ENCODE measurements around the gene CNDP1.
"Not testable (repeated sequence)": the region's sequence is repeated elsewhere in the genome, so short reads cannot be mapped to it uniquely, and the experiment has no call there.

Gene CNDP1

GRCh38 chr18:74534150-74534969 lies at the start of gene CNDP1:
Gene CNDP1, plus strand, starts transcription at chr18:74534500. Its CDS starts 168 bp downstream, at chr18:74534668.
- DNase-seq (ENCODE audit: extremely low read depth in 1 of 2, low read depth in 1 of 2), result no peak

- no peak for DNase-seq (ENCODE audit: extremely low read depth in 1 of 2, low read depth in 1 of 2)
Measured at GRCh38 chr18:74486119-74486849, 48.0 kb upstream of the CNDP1 start.

- no peak for DNase-seq (ENCODE audit: extremely low read depth in 1 of 2, low read depth in 1 of 2)
Measured at GRCh38 chr18:74488354-74488753, 45.9 kb upstream of the CNDP1 start.

- no peak for DNase-seq (ENCODE audit: extremely low read depth in 1 of 2, low read depth in 1 of 2)
Measured at GRCh38 chr18:74488864-74489263, 45.4 kb upstream of the CNDP1 start.

- DNase-seq (ENCODE audit: extremely low read depth in 1 of 2, low read depth in 1 of 2), result no peak
Measured at GRCh38 chr18:74489676-74490075, 44.6 kb upstream of the CNDP1 start.

- DNase-seq (ENCODE audit: extremely low read depth in 1 of 2, low read depth in 1 of 2), result no peak
Measured at GRCh38 chr18:74492259-74492658, 42.0 kb upstream of the CNDP1 start.

- DNase-seq (ENCODE audit: extremely low read depth in 1 of 2, low read depth in 1 of 2), result peak in 1 of 2 donors; percentile 22
Measured at GRCh38 chr18:74493689-74494088, 40.6 kb upstream of the CNDP1 start.

- DNase-seq (ENCODE audit: extremely low read depth in 1 of 2, low read depth in 1 of 2), result no peak
Measured at GRCh38 chr18:74494514-74494913, 39.8 kb upstream of the CNDP1 start.

GRCh38 chr18:74495581-74496507 lies 38.5 kb upstream of the CNDP1 start, which contains the start of gene CNDP2:
Gene CNDP2, plus strand, starts transcription at chr18:74496363. Its CDS starts 3,611 bp downstream, at chr18:74499974.
- DNase-seq (ENCODE audit: extremely low read depth in 1 of 2, low read depth in 1 of 2), result peak; percentile 99

GRCh38 chr18:74496508-74497323 lies 37.6 kb upstream of the CNDP1 start:
- no peak for DNase-seq (ENCODE audit: extremely low read depth in 1 of 2, low read depth in 1 of 2)

GRCh38 chr18:74497324-74497676 lies 37.0 kb upstream of the CNDP1 start:
- DNase-seq (ENCODE audit: extremely low read depth in 1 of 2, low read depth in 1 of 2), result no peak

- DNase-seq (ENCODE audit: extremely low read depth in 1 of 2, low read depth in 1 of 2), result no peak
Measured at GRCh38 chr18:74497778-74498177, 36.5 kb upstream of the CNDP1 start.

GRCh38 chr18:74498712-74499627 lies 35.3 kb upstream of the CNDP1 start:
- peak; percentile 52 to 83 for DNase-seq (ENCODE audit: extremely low read depth in 1 of 2, low read depth in 1 of 2)

- peak in 1 of 2 donors; percentile 21 for DNase-seq (ENCODE audit: extremely low read depth in 1 of 2, low read depth in 1 of 2)
Measured at GRCh38 chr18:74499633-74500032, 34.7 kb upstream of the CNDP1 start.

GRCh38 chr18:74500372-74500771 lies 33.9 kb upstream of the CNDP1 start:
- DNase-seq (ENCODE audit: extremely low read depth in 1 of 2, low read depth in 1 of 2), result no peak

GRCh38 chr18:74500774-74501173 lies 33.5 kb upstream of the CNDP1 start:
- not testable (repeated sequence) for DNase-seq (ENCODE audit: extremely low read depth in 1 of 2, low read depth in 1 of 2)

GRCh38 chr18:74501386-74501785 lies 32.9 kb upstream of the CNDP1 start:
- DNase-seq (ENCODE audit: extremely low read depth in 1 of 2, low read depth in 1 of 2), result no peak

- DNase-seq (ENCODE audit: extremely low read depth in 1 of 2, low read depth in 1 of 2), result no peak
Measured at GRCh38 chr18:74503137-74503536, 31.2 kb upstream of the CNDP1 start.

GRCh38 chr18:74505776-74506175 lies 28.5 kb upstream of the CNDP1 start:
- no peak for DNase-seq (ENCODE audit: extremely low read depth in 1 of 2, low read depth in 1 of 2)

All from stimulated activated CD8-positive, alpha-beta memory T cell treated with anti-CD3 and anti-CD28 coated beads, Interleukin-7, amount 100 ng/mL, for 48 hours (primary cell).